HepG2 (cell line): ENCODE results near the gene MYH7.

ENCODE experiments used
- POLR2A ChIP-seq, 2 experiments: IDR thresholded peaks; 2 replicates each; pipeline ENCODE4 v1.6.1; 2011; ENCODE audit warnings: low read depth in 2 of 2, low read length in 2 of 2, mild to moderate bottlenecking in 1 of 2, moderate library complexity in 1 of 2; ENCODE audit not compliant: insufficient read depth in 1 of 2
- ZNF441 ChIP-seq: sonication (generic); formaldehyde crosslinking; IDR thresholded peaks from 2 replicates; pipeline ENCODE4 v1.7.0; 2021; ENCODE audit warnings: missing genetic modification reagents, borderline replicate concordance
- ZZZ3 ChIP-seq: sonication (generic); formaldehyde crosslinking; IDR thresholded peaks from 2 replicates; pipeline ENCODE4 v1.4.0; 2020; ENCODE audit warnings: missing genetic modification reagents, mild to moderate bottlenecking, borderline replicate concordance
- TF ChIP-seq, protein P1 (sequence below): sonication (generic); formaldehyde crosslinking; IDR thresholded peaks from 2 replicates; pipeline ENCODE4 v1.4.0; 2020; ENCODE audit warnings: missing genetic modification reagents

DNA sequence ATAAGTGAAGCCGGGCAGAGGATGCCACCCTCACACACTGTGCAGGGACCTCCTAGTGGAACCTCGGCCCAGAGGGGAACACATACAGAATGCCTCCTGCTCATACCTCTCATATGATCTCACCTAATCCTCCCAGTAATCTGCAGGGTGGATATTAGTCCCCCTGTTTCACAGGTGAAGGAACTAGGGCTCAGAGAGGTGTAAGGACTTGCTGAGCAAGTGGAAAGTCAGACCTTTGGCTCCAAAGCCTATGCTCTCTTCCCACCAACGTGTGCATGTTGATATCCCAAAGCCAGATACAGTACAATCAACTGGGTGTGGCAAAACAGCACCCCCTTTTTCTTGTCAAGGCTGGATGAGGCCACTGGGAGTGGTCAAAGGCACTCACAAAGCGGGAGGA, 31.6 kb downstream of the MYH7 start:
- TF ChIP-seq POLR2A (IDR thresholded peaks at IDR 0.05; ENCODE audit: insufficient read depth in 1 of 2, low read depth in 2 of 2, low read length in 2 of 2) (no peak), ZZZ3 (CRISPR knock-in tag) (no peak), ZNF441 (CRISPR knock-in tag) (no peak)
- TF ChIP-seq, protein P1, sequence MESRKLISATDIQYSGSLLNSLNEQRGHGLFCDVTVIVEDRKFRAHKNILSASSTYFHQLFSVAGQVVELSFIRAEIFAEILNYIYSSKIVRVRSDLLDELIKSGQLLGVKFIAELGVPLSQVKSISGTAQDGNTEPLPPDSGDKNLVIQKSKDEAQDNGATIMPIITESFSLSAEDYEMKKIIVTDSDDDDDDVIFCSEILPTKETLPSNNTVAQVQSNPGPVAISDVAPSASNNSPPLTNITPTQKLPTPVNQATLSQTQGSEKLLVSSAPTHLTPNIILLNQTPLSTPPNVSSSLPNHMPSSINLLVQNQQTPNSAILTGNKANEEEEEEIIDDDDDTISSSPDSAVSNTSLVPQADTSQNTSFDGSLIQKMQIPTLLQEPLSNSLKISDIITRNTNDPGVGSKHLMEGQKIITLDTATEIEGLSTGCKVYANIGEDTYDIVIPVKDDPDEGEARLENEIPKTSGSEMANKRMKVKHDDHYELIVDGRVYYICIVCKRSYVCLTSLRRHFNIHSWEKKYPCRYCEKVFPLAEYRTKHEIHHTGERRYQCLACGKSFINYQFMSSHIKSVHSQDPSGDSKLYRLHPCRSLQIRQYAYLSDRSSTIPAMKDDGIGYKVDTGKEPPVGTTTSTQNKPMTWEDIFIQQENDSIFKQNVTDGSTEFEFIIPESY (CRISPR knock-in tag): no peak
